Ammon's horn (tissue), 1 donor: ENCODE results near the gene CCDC136.

Experiments
- DNase-seq: peaks from one replicate; pipeline ENCODE4 v3.0.0-alpha.2; 2016; ENCODE audit warnings: low spot score

CCDC136 gene

DNA sequence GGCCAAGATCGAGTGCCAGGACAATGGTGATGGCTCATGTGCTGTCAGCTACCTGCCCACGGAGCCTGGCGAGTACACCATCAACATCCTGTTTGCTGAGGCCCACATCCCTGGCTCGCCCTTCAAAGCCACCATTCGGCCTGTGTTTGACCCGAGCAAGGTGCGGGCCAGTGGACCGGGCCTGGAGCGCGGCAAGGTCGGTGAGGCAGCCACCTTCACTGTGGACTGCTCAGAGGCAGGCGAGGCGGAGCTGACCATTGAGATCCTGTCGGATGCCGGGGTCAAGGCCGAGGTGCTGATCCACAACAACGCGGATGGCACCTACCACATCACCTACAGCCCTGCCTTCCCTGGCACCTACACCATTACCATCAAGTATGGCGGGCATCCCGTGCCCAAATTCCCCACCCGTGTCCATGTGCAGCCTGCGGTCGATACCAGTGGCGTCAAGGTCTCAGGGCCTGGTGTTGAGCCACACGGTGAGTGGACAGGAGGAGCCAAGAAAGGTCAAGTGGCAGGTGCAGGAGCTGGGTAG lies 53.1 kb downstream of the CCDC136 start:
- DNase-seq, result no peak

- no peak for DNase-seq
Measured at GRCh38 chr7:128845475-128845874, 53.7 kb downstream of the CCDC136 start.

- DNase-seq, result no peak
Measured at GRCh38 chr7:128845987-128846386, 54.2 kb downstream of the CCDC136 start.

- no peak for DNase-seq
Measured at GRCh38 chr7:128846781-128847444, 55.1 kb downstream of the CCDC136 start.

DNA sequence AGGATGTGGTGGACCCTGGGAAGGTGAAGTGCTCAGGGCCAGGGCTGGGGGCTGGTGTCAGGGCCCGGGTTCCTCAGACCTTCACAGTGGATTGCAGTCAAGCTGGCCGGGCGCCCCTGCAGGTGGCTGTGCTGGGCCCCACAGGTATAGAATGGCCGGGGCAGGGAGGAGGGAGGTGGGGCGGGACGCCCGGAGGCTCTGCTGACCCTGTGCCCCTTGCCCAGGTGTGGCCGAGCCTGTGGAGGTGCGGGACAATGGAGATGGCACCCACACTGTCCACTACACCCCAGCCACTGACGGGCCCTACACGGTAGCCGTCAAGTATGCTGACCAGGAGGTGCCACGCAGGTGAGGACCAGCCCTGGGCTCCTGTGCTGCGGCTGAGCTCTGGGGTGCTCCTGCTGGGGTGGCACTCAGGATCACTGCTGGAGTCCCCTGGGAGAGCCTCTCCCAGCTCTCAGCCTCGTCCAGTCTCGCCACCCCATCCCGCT lies 56.0 kb downstream of the CCDC136 start:
- DNase-seq, result no peak

GRCh38 chr7:128848289-128849155 lies 56.8 kb downstream of the CCDC136 start:
- DNase-seq, result no peak

GRCh38 chr7:128849156-128849515 lies 57.4 kb downstream of the CCDC136 start:
- DNase-seq, result no peak

DNA sequence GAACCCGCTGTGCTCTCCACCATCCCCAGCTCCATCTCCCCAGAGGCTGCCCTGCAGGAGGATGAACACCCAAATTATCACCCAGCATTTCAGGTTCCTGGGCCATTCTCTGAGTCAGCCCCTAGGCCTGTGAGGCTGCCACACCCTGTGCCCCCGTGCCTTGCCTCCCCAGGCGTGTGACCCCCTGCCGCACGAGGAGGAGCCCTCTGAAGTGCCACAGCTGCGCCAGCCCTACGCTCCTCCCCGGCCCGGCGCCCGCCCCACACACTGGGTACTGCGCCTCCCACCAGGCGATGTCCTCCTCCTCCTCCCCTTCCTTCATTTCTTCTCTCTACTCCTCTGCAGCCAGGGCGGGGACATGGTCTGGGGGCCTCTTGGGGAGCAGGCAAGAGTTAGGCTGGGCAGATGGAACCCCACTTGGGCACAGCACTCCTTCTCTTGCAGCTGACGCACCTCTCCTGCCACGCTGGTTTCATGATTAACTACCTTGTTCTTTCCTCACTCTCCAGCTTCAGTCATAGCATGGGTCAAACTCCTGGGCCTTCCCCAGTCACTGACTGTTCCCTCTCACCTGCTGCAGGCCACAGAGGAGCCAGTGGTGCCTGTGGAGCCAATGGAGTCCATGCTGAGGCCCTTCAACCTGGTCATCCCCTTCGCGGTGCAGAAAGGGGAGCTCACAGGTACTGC lies 58.2 kb downstream of the CCDC136 start:
- no peak for DNase-seq

- DNase-seq, result no peak
Measured at GRCh38 chr7:128852537-128853254, 60.9 kb downstream of the CCDC136 start.

DNA sequence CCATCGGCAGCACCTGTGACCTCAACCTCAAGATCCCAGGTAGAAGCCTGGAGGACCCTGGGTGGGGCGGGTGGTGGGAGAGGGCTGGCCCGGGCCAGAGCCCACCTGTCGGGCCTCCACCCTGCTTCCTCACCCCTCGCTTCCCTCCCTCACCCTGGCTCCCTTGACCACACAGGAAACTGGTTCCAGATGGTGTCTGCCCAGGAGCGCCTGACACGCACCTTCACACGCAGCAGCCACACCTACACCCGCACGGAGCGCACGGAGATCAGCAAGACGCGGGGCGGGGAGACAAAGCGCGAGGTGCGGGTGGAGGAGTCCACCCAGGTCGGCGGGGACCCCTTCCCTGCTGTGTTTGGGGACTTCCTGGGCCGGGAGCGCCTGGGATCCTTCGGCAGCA lies 62.0 kb downstream of the CCDC136 start:
- DNase-seq, result no peak

GRCh38 chr7:128854396-128854795 lies 62.6 kb downstream of the CCDC136 start:
- no peak for DNase-seq

- no peak for DNase-seq
Measured at GRCh38 chr7:128855559-128855958, 63.8 kb downstream of the CCDC136 start.

DNA sequence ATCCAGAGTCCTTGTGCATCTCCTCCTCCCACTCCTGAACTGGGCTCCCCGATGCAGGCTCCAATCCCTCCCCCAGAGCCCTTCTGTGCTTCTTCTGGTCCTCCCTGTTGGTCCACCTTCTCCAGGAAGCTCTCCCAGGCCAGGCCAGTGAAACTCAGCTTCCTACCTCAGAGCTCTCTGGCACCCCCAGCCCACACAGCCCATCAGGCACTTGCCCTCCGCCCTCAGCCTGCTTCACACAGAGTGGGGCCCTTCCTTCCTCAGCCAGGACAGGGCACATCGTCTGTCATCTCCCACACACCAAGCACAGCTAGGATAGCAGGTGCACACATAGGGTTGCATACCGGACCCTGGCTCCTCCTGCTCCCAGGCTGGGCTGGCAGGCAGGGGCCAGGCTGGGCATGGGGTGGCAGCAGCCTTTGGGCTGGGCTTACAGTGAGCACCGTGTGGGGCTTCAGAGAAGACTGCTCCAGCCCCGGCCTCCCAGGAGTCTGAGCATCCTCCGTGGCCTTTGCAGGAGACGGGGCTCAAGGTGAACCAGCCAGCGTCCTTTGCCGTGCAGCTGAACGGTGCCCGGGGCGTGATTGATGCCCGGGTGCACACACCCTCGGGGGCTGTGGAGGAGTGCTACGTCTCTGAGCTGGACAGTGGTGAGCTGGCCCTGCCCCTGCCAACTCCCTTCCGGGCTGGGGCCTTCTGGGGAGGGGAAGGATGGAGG lies 64.4 kb downstream of the CCDC136 start:
- no peak for DNase-seq

GRCh38 chr7:128858380-128859231 lies 66.8 kb downstream of the CCDC136 start:
- no peak for DNase-seq

DNA sequence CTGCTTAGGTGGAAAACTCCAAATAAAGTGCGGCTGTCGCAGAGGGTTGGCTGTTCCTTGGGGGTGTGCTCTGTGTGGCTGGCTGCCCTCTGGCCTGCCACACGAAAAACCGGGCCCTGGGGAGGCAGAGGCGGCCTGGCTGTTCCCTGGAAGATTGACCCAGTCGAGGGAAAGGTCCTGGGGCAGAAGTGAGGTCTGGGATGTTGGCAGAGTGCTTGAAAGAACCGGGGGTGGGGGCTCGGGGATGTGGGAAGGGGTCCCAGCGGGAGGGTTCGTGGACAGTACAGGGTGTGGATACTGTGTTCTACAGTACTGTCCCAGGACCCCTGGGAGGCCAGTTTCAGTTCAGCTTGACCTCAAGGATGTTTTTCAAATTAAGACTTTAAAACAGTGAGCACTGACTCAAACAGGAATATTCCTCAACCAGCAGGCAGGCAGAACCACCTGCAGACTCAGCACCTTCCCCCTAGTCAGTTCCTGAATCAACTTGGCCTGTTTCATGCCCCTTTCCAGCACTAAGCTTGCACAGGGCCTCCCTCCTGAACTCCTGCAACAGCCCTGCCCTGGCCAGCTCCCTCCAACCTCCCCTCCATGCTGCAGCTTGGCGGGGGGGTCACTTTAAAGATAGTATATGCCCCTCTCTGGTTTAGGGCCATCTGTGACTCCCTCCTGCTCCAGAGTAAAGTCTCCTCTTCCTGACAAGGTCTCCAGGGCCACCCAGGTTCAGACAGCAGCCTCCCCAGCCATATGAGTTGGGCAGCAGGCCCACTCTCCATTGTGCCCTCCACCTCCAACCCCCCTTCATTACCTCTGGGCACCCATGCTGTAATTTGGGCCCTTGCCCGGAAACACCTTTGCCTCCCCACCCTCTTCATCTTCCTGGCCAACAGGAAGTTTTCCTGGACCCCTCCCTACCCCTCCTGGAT lies 67.7 kb downstream of the CCDC136 start:
- no peak for DNase-seq

- no peak for DNase-seq
Measured at GRCh38 chr7:128860158-128861073, 68.6 kb downstream of the CCDC136 start.

GRCh38 chr7:128861957-128862570 lies 70.3 kb downstream of the CCDC136 start:
- DNase-seq, result no peak
